HepG2 (cell line): Measurements from ENCODE around the gene BICRAL. TPM values are rescaled to one million over a fixed set of nuclear protein-coding genes. Genes with fewer than 3 reads are reported as not detected.

Source experiments
- BCL6 ChIP-seq: IDR thresholded peaks from 2 replicates; pipeline ENCODE4 v1.6.1; 2016; ENCODE audit warnings: missing genetic modification reagents, missing compliant biosample characterization
- ELF1 ChIP-seq: sonication (generic); formaldehyde crosslinking; IDR thresholded peaks from 2 replicates; pipeline ENCODE4 v1.4.0; 2020; ENCODE audit warnings: missing genetic modification reagents
- FOXP1 ChIP-seq, 2 experiments: fragments of 450-650 bp in 1 of 2; IDR thresholded peaks; 2 replicates each; pipeline ENCODE4 v1.6.1; 2017 to 2018; ENCODE audit warnings: antibody characterized with exemption in 1 of 2
- MAZ ChIP-seq, 2 experiments: sonication (generic) in 1 of 2; formaldehyde crosslinking in 1 of 2; IDR thresholded peaks; 2 replicates each; pipeline versions ENCODE4 v1.5.0 to v1.6.1; 2012 to 2020; ENCODE audit warnings: low read depth in 2 of 2, mild to moderate bottlenecking in 2 of 2, borderline replicate concordance in 1 of 2, improper control_type of control experiment in 1 of 2, low read length in 1 of 2, missing genetic modification reagents in 1 of 2, moderate library complexity in 1 of 2
- MLX ChIP-seq: IDR thresholded peaks from 2 replicates; pipeline ENCODE4 v1.6.1; 2016
- MXI1 ChIP-seq: IDR thresholded peaks from 3 replicates; pipeline ENCODE4 v1.6.1; 2012; ENCODE audit warnings: low read depth, low read length, inconsistent platforms, borderline replicate concordance
- NAIF1 ChIP-seq: sonication (generic); formaldehyde crosslinking; IDR thresholded peaks from 2 replicates; pipeline ENCODE4 v1.5.0; 2020; ENCODE audit warnings: mild to moderate bottlenecking, missing genetic modification reagents, borderline replicate concordance
- RFXAP ChIP-seq: sonication (generic); formaldehyde crosslinking; IDR thresholded peaks from 2 replicates; pipeline ENCODE4 v1.4.0; 2020; ENCODE audit warnings: missing genetic modification reagents, borderline replicate concordance
- RXRA ChIP-seq: sonication (generic); formaldehyde crosslinking; IDR thresholded peaks from 2 replicates; pipeline ENCODE4 v1.5.1; 2020; ENCODE audit warnings: missing genetic modification reagents
- SAP130 ChIP-seq: IDR thresholded peaks from 2 replicates; pipeline ENCODE4 v1.6.1; 2016; ENCODE audit warnings: low read depth
- STAG1 ChIP-seq: sonication (generic); formaldehyde crosslinking; IDR thresholded peaks from 2 replicates; pipeline ENCODE4 v1.4.0; 2020; ENCODE audit warnings: missing genetic modification reagents
- TBX2 ChIP-seq: sonication (generic); formaldehyde crosslinking; IDR thresholded peaks from 2 replicates; pipeline ENCODE4 v1.5.0; 2020; ENCODE audit warnings: missing genetic modification reagents, mild to moderate bottlenecking, borderline replicate concordance
- TCF12 ChIP-seq, 2 experiments: fragments of 450-650 bp in 1 of 2; sonication (generic) in 1 of 2; formaldehyde crosslinking in 1 of 2; IDR thresholded peaks; 2 replicates each; pipeline versions ENCODE4 v1.6.1 to v1.8.0; 2017 to 2022; ENCODE audit warnings: antibody characterized with exemption in 1 of 2, mild to moderate bottlenecking in 1 of 2, missing genetic modification reagents in 1 of 2, moderate library complexity in 1 of 2
- TFAP4 ChIP-seq: sonication (generic); IDR thresholded peaks from 2 replicates; pipeline ENCODE4 v1.6.1; 2016; ENCODE audit warnings: low read depth, borderline replicate concordance
- ZBTB7B ChIP-seq: sonication (generic); formaldehyde crosslinking; IDR thresholded peaks from 2 replicates; pipeline ENCODE4 v1.4.0; 2020; ENCODE audit warnings: missing genetic modification reagents
- ZKSCAN8 ChIP-seq: IDR thresholded peaks from 2 replicates; pipeline ENCODE4 v1.6.1; 2016; ENCODE audit warnings: borderline replicate concordance, missing genetic modification reagents, missing compliant biosample characterization
- ZMAT3 ChIP-seq: sonication (generic); formaldehyde crosslinking; conservative IDR thresholded peaks from 2 replicates; pipeline ENCODE4 v1.7.0; 2021; ENCODE audit warnings: missing genetic modification reagents
- ZMYM4 ChIP-seq: sonication (generic); formaldehyde crosslinking; IDR thresholded peaks from 2 replicates; pipeline ENCODE4 v1.8.1; 2023; ENCODE audit warnings: mild to moderate bottlenecking, missing genetic modification reagents
- ZNF124 ChIP-seq: sonication (generic); formaldehyde crosslinking; IDR thresholded peaks from 2 replicates; pipeline ENCODE4 v1.4.0; 2020; ENCODE audit warnings: missing genetic modification reagents
- ZNF205 ChIP-seq: IDR thresholded peaks from 2 replicates; pipeline ENCODE4 v1.6.1; 2018; ENCODE audit warnings: missing biosample characterization, missing genetic modification reagents
- ZNF382 ChIP-seq: sonication (generic); formaldehyde crosslinking; IDR thresholded peaks from 2 replicates; pipeline ENCODE4 v1.5.0; 2020; ENCODE audit warnings: missing genetic modification reagents, mild to moderate bottlenecking, borderline replicate concordance
- ZNF547 ChIP-seq: sonication (generic); formaldehyde crosslinking; IDR thresholded peaks from 2 replicates; pipeline ENCODE4 v1.5.1; 2020; ENCODE audit warnings: mild to moderate bottlenecking, missing genetic modification reagents
- ZNF557 ChIP-seq: sonication (generic); formaldehyde crosslinking; IDR thresholded peaks from 2 replicates; pipeline ENCODE4 v1.4.0; 2020; ENCODE audit warnings: missing genetic modification reagents
- ZNF766 ChIP-seq: sonication (generic); formaldehyde crosslinking; IDR thresholded peaks from 2 replicates; pipeline ENCODE4 v1.5.0; 2020; ENCODE audit warnings: missing genetic modification reagents, borderline replicate concordance
- ZNF772 ChIP-seq: sonication (generic); formaldehyde crosslinking; IDR thresholded peaks from 2 replicates; pipeline ENCODE4 v1.5.0; 2020; ENCODE audit warnings: mild to moderate bottlenecking, missing genetic modification reagents
- polyA plus RNA-seq, 8 experiments: library from polyadenylated mRNA; depleted of rRNA in 3 of 8; stranded (reverse) in 7 of 8; unstranded in 1 of 8; fragments of >200 nt; fragmentation: Illumina TruSeq in 4 of 8; extraction: Trizol in 4 of 8; gene quantifications; 2 replicates each; pipeline versions ENCODE4 v1.2.1 to v1.2.3, GENCODE V29; 2011 to 2016; ENCODE audit warnings: low read depth in 4 of 8, missing spikeins in 1 of 8, mixed read lengths in 1 of 8; ENCODE audit not compliant: insufficient read depth in 1 of 8
- total RNA-seq, 5 experiments: library from RNA; depleted of rRNA; stranded (reverse); fragments of >200 nt; fragmentation: Illumina TruSeq; extraction: Trizol; gene quantifications; 2 replicates each; pipeline ENCODE4 v1.2.3, GENCODE V29; 2016; ENCODE audit warnings: low read depth in 1 of 5
- TF ChIP-seq, protein P1 (sequence below): sonication (generic); formaldehyde crosslinking; IDR thresholded peaks from 2 replicates; pipeline ENCODE4 v1.4.0; 2020; ENCODE audit warnings: missing genetic modification reagents
- TF ChIP-seq, protein P2 (sequence below): sonication (generic); formaldehyde crosslinking; IDR thresholded peaks from 2 replicates; pipeline ENCODE4 v1.4.0; 2020; ENCODE audit warnings: missing genetic modification reagents, mild to moderate bottlenecking, borderline replicate concordance

Gene BICRAL
- total and polyA plus RNA-seq, 2 of the 13 experiments (the other 11 are each of a cell fraction or from before 2014, with no cell fraction given), result 5.0 to 13.5 TPM

DNA sequence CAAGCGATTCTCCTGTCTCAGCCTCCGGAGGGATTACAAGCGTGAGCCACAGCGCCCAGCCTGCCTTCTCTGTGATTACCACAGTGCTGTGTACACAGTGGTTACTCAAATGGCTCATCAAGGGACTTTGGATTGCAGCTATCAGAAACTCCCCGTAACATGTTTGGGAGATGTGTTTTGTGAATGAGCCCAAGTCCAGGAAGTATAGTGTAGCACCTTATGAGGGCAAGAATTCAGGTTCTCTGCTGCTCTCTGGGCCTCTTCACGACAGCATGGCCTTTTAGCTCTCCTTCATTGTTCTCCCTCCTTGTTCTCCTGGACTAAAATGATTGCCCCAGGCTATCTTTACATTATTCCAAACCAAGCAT, 63.5 kb downstream of the BICRAL start (continued):
- TF ChIP-seq TFAP4 (no peak), ZNF772 (CRISPR knock-in tag) (peak; percentile 48; the same call in 1 of the 2 replicates), ZNF205 (CRISPR knock-in tag) (0 out of 2 replicates have a peak, but pooled peaks have one; percentile 40), SAP130 (CRISPR knock-in tag) (peak; percentile 86), RFXAP (CRISPR knock-in tag) (peak; percentile 34; the same call in 1 of the 2 replicates), ZNF124 (CRISPR knock-in tag) (peak; percentile 44; the same call in 1 of the 2 replicates), ZKSCAN8 (CRISPR knock-in tag) (peak; percentile 81; the same call in 1 of the 2 replicates), MAZ (IDR thresholded peaks at IDR 0.05; ENCODE audit: borderline replicate concordance, low read depth, low read length) (no peak), MAZ (CRISPR knock-in tag; IDR thresholded peaks at IDR 0.05; ENCODE audit: low read depth) (0 out of 2 replicates have a peak, but pooled peaks have one; percentile 54), FOXP1 (IDR thresholded peaks at IDR 0.05) (peak; percentile 51; the same call in 1 of the 2 replicates), FOXP1 (CRISPR knock-in tag; IDR thresholded peaks at IDR 0.05) (peak; percentile 84), BCL6 (CRISPR knock-in tag) (no peak), ZNF382 (CRISPR knock-in tag) (no peak), ZNF547 (CRISPR knock-in tag) (0 out of 2 replicates have a peak, but pooled peaks have one; percentile 45), MLX (CRISPR knock-in tag) (0 out of 2 replicates have a peak, but pooled peaks have one; percentile 16), ELF1 (CRISPR knock-in tag) (peak; percentile 78), ZBTB7B (CRISPR knock-in tag) (peak; percentile 75; the same call in 1 of the 2 replicates), ZNF557 (0 out of 2 replicates have a peak, but pooled peaks have one; percentile 26), ZNF766 (peak; percentile 91), STAG1 (CRISPR knock-in tag) (peak; percentile 29), RXRA (CRISPR knock-in tag) (peak; percentile 57; the same call in 1 of the 2 replicates), ZMAT3 (no peak), ZMYM4 (CRISPR knock-in tag) (peak; percentile 75), TCF12 (IDR thresholded peaks at IDR 0.05) (no peak), TCF12 (CRISPR knock-in tag; IDR thresholded peaks at IDR 0.05) (no peak), NAIF1 (peak; percentile 94), TBX2 (CRISPR knock-in tag) (peak; percentile 85), MXI1 (peak; percentile 49; the same call in 1 of the 3 replicates)
- TF ChIP-seq, protein P1, sequence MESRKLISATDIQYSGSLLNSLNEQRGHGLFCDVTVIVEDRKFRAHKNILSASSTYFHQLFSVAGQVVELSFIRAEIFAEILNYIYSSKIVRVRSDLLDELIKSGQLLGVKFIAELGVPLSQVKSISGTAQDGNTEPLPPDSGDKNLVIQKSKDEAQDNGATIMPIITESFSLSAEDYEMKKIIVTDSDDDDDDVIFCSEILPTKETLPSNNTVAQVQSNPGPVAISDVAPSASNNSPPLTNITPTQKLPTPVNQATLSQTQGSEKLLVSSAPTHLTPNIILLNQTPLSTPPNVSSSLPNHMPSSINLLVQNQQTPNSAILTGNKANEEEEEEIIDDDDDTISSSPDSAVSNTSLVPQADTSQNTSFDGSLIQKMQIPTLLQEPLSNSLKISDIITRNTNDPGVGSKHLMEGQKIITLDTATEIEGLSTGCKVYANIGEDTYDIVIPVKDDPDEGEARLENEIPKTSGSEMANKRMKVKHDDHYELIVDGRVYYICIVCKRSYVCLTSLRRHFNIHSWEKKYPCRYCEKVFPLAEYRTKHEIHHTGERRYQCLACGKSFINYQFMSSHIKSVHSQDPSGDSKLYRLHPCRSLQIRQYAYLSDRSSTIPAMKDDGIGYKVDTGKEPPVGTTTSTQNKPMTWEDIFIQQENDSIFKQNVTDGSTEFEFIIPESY (CRISPR knock-in tag), result 0 out of 2 replicates have a peak, but pooled peaks have one; percentile 63
- TF ChIP-seq, protein P2, sequence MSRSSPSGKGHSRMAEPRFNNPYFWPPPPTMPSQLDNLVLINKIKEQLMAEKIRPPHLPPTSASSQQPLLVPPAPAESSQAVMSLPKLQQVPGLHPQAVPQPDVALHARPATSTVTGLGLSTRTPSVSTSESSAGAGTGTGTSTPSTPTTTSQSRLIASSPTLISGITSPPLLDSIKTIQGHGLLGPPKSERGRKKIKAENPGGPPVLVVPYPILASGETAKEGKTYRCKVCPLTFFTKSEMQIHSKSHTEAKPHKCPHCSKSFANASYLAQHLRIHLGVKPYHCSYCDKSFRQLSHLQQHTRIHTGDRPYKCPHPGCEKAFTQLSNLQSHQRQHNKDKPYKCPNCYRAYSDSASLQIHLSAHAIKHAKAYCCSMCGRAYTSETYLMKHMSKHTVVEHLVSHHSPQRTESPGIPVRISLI (CRISPR knock-in tag), result 0 out of 2 replicates have a peak, but pooled peaks have one; percentile 43
